ENCODE data around the gene RAPGEF2. TPM values are rescaled to one million over a fixed set of nuclear protein-coding genes. Genes with fewer than 3 reads are reported as not detected.

RAPGEF2 gene
- total RNA-seq, 1 experiment from 2014 or later: 29.8 TPM

DNA sequence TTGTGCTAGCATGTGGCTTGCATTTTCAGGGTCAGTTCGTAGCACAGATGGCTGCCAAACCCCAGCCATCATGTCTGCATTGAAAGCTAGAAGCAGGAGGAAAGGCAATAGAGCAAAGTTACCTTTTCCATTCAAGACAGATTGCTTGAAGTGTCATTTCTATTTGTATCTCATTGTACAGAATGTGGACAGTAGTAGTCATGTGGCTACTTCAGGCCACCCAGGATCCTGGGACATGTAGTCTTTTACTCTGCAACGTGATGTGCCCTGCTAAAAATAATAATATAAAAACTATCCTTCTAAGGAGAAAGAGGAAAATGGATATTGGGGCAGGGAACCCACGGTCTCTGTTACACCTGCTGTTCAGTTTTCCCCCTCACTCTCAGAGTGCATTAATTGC lies 118.4 kb downstream of the RAPGEF2 start:
- H4K20me1 ChIP-seq (ENCODE audit: insufficient read depth): no peaks in the 10 kb centered on the region; the same call in 1 of the 2 replicates
- no peaks in the 10 kb centered on the region for H3K4me1 ChIP-seq (replicated peaks; ENCODE audit: insufficient read depth)
- no peaks in the 10 kb centered on the region for H3F3A ChIP-seq (ENCODE audit: insufficient read depth, low read depth)
- ChIA-PET POLR2A (ENCODE audit: unreplicated experiment) (no interaction called here), CTCF (no interaction called here)
- H2AFZ ChIP-seq: no peak overlapping the region
- TF ChIP-seq, protein P1, sequence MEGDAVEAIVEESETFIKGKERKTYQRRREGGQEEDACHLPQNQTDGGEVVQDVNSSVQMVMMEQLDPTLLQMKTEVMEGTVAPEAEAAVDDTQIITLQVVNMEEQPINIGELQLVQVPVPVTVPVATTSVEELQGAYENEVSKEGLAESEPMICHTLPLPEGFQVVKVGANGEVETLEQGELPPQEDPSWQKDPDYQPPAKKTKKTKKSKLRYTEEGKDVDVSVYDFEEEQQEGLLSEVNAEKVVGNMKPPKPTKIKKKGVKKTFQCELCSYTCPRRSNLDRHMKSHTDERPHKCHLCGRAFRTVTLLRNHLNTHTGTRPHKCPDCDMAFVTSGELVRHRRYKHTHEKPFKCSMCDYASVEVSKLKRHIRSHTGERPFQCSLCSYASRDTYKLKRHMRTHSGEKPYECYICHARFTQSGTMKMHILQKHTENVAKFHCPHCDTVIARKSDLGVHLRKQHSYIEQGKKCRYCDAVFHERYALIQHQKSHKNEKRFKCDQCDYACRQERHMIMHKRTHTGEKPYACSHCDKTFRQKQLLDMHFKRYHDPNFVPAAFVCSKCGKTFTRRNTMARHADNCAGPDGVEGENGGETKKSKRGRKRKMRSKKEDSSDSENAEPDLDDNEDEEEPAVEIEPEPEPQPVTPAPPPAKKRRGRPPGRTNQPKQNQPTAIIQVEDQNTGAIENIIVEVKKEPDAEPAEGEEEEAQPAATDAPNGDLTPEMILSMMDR (conservative IDR thresholded peaks at IDR 0.05): no peak
- no peak for TF ChIP-seq EZH2 (IDR thresholded peaks at IDR 0.05; ENCODE audit: low read depth)
- intact Hi-C loops (cut with micrococcal nuclease; ENCODE audit: unreplicated experiment): no loop called here
- H3K9me3 ChIP-seq (ENCODE audit: insufficient read depth, low read depth): no peaks in the 10 kb centered on the region
- H3K4me3 ChIP-seq: no peak overlapping the region
- peaks cover 13% of the 10 kb centered on the region for H3K79me2 ChIP-seq (ENCODE audit: low read depth)
- H3K27me3 ChIP-seq (ENCODE audit: insufficient read depth, low read depth): no peaks in the 10 kb centered on the region
- BruUV-seq (replicated peaks): no TSS peak
- H3K27ac ChIP-seq: no peak overlapping the region
- H3K9me2 ChIP-seq (ENCODE audit: insufficient read depth): no peaks in the 10 kb centered on the region
- no peak for DNase-seq
- no peak overlapping the region for H3K4me2 ChIP-seq
- H3K36me3 ChIP-seq (ENCODE audit: low read depth): no peaks in the 10 kb centered on the region

DNA sequence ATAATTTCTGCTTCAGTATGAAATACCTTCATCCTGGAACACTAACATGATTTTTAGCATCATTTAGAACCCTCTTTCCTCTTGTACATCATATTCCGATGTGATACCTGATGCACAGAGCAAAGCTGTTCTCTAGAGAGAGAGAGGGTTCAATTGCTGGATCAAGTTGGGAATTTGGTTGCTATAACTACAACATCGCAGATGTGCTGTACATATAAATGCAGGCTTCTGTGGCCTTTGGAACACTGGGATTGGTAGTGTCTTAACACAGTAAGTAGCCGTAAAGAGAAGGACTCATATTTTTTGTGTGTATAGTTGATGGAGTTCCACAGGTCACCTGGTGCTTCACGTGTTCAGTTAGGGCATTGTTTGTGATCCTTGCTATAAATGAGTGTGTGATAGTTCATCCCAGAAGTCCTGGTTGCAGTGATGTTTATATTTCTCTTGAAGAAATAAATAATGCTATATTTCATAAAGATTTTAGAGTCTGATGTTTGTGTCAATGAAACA lies 119.2 kb downstream of the RAPGEF2 start:
- H2AFZ ChIP-seq: no peak overlapping the region
- no peak for DNase-seq
- H3K4me1 ChIP-seq (replicated peaks; ENCODE audit: insufficient read depth): no peaks in the 10 kb centered on the region
- intact Hi-C loops (cut with micrococcal nuclease; ENCODE audit: unreplicated experiment): no loop called here
- H3K27me3 ChIP-seq (ENCODE audit: insufficient read depth, low read depth): no peaks in the 10 kb centered on the region
- TF ChIP-seq, protein P1 (conservative IDR thresholded peaks at IDR 0.05): no peak
- no peak for TF ChIP-seq EZH2 (IDR thresholded peaks at IDR 0.05; ENCODE audit: low read depth)
- no peak overlapping the region for H3K4me2 ChIP-seq
- ChIA-PET CTCF (no interaction called here), POLR2A (ENCODE audit: unreplicated experiment) (no interaction called here)
- H3K9me3 ChIP-seq (ENCODE audit: insufficient read depth, low read depth): no peaks in the 10 kb centered on the region
- no peaks in the 10 kb centered on the region; the same call in 1 of the 2 replicates for H4K20me1 ChIP-seq (ENCODE audit: insufficient read depth)
- H3K79me2 ChIP-seq (ENCODE audit: low read depth): peaks cover 13% of the 10 kb centered on the region
- H3K27ac ChIP-seq: no peak overlapping the region
- BruUV-seq (replicated peaks): no TSS peak
- no peaks in the 10 kb centered on the region for H3F3A ChIP-seq (ENCODE audit: insufficient read depth, low read depth)
- no peaks in the 10 kb centered on the region for H3K9me2 ChIP-seq (ENCODE audit: insufficient read depth)
- no peaks in the 10 kb centered on the region for H3K36me3 ChIP-seq (ENCODE audit: low read depth)
- no peak overlapping the region for H3K4me3 ChIP-seq

DNA sequence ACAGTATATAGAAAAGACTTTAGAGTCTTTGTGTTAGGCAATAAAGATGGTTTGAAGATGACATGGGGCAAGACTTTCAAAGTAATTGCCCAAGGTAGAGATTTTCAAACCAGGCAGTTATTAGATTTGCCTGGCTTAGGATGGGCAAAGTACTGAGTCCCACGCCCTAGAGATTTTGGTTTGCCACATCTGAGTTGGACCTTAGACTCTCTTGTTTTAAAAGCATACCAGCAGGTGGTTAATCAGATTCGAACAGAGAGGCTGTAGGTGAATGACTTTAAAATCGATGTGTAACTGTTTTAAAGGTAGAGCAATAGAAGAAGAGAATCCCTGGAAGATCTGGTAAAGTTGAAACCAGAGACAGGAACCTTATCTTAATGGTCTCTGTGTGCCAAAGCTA lies 121.5 kb downstream of the RAPGEF2 start:
- CTCF ChIA-PET: no interaction called here
- no TSS peak for BruUV-seq (replicated peaks)
- no peaks in the 10 kb centered on the region for H3K9me2 ChIP-seq (ENCODE audit: insufficient read depth)
- H3K36me3 ChIP-seq (ENCODE audit: low read depth): no peaks in the 10 kb centered on the region
- H2AFZ ChIP-seq: no peak overlapping the region
- peaks cover 3% of the 10 kb centered on the region; the same call in 1 of the 2 replicates for H4K20me1 ChIP-seq (ENCODE audit: insufficient read depth)
- DNase-seq: no peak
- no peak for TF ChIP-seq EZH2 (IDR thresholded peaks at IDR 0.05; ENCODE audit: low read depth)
- TF ChIP-seq, protein P1 (conservative IDR thresholded peaks at IDR 0.05): no peak
- H3K4me3 ChIP-seq: no peak overlapping the region
- H3K27ac ChIP-seq: no peak overlapping the region
- no peaks in the 10 kb centered on the region for H3K4me1 ChIP-seq (replicated peaks; ENCODE audit: insufficient read depth)
- H3K9me3 ChIP-seq (ENCODE audit: insufficient read depth, low read depth): no peaks in the 10 kb centered on the region
- H3K4me2 ChIP-seq: no peak overlapping the region
- no peaks in the 10 kb centered on the region for H3F3A ChIP-seq (ENCODE audit: insufficient read depth, low read depth)
- H3K27me3 ChIP-seq (ENCODE audit: insufficient read depth, low read depth): no peaks in the 10 kb centered on the region
- H3K79me2 ChIP-seq (ENCODE audit: low read depth): peaks cover 4% of the 10 kb centered on the region
- intact Hi-C loops (cut with micrococcal nuclease; ENCODE audit: unreplicated experiment): no loop called here
- POLR2A ChIA-PET (ENCODE audit: unreplicated experiment): no interaction called here

Data from PC-9 (cell line).